HL-60/S4 treated with phorbol 12-myristate 13-acetate at 8.2 ng/mL for 4 days and 3 days (cell line): ENCODE results near the gene SDF4.
"Not testable (repeated sequence)": the region's sequence is repeated elsewhere in the genome, so short reads cannot be mapped to it uniquely, and the experiment has no call there.

ENCODE experiments used
- in situ Hi-C: fragments of 300-500 bp; cut with MboI; formaldehyde crosslinking; loops from 2 replicates; pipeline ENCODE4 v1.15.0; 2022; ENCODE audit warnings: low sequenced_read_pairs

SDF4 gene

DNA sequence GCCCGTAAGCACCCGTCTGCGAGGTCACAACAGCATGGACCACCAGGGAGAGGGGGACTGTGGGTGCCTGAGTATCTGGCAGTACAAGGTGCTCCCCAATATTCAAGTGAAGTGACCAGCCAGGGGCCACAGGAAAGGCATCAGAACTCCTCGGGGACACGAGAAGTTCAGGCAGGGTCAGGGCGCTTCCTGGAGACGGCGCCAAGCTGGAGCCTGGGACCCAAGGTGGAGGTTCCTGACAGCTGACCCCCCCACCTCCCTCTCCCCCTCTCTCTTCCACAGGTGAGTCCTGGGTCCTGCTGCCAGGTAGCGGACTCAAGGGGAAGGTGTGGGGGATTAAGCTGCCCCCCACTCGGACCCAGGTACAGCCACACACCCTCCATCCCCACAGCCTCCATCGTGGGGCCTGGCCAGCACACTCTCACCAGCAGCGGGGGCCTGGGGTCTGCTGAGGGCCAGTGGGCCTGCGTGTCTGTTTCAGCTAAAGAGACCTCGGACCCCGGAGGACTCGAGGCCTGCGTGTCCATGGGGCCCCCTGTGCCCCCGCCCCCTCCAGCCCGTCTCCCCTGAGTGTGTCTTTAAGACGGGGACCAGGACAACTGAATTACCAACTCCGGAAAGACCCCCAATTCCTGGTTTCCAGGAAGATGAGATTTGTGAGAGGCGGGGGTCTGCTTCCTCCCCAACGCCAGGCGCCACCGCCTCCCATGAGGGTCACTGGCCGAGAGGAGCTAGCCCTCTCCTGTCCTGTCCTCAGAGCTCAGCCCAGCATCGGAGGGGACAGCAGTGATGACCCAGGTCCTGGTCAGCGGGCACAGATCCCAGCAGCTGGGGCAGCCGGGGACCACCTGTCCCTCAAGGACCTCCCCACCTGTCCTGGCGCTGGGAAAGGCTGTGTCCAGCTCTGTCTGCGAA is 31.6 kb downstream of the SDF4 start:
- in situ Hi-C loops = no loop called here

DNA sequence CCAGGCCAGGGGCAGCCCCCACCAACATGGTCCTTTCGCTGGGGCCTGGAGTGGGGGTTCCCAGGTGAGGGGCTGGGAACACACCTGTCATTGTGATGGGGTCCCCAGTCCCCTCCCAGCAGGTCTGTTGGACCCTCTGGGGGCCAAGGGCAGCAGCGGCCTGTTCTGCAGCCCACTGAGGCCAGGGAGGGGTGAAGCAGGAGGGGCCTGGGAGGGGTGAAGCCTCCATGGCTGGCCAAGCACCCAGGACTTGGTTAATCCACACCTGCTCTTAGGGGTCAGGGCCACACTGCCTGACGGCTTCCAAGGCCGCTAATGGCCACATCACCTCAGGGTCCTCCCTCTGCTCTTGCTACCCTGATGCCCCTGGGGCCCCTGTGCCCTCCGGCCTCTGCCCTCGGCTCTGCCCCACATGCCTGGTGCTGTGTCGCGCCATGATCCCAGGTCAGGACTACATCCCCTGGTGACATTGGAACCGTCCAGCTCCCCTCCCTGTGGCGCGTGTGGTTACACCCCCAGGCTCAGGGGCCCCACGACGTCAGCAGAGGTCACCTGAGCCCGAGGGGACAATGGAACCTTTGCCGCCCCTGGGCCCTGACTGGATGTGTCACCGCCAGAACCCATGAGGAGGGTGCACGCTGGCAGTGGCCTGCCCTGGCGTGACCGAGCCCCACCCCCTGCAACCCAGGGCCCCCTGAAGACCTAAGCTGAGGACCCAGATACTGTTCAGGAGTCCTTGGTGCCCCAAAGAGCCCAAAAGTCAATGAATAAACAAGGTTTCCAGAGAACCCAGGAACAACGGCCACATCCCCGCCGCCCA is 32.5 kb downstream of the SDF4 start:
- in situ Hi-C loops = no loop called here

DNA sequence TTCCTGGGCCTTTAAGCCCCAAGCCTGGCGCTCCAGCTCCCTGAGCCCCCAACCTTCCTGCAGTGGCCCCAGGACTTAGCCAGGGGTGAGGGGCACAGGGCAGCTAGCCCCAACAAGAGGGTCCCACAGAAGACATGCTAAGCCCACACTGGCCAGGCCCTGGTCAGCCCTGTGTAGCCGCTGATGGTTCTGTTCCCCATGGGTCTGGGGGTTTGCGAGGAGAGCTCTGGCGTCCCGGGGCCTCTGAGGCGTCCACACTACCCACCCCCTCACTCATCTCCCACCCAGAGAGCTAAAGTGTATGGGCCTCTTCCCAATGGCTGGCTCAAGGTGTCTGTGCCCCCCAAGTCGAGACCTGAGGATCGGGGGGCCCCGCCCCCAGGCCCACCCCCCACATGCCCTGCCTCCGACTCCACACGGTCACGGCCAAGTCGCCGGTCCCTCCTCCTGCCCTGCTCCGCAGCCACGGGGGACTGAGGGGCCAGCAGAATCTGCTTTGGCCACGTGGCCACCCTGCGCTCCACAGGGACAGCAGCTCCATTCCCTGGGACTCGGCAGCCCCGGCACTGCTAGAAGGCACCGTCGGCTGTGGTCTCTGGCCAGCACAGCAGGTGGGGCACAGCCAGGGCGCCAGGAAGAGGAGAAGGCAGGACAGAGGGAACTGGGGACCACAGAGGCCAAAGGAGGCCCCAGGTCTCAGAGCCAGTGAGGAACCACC is 33.2 kb downstream of the SDF4 start:
- in situ Hi-C loops = no loop called here

DNA sequence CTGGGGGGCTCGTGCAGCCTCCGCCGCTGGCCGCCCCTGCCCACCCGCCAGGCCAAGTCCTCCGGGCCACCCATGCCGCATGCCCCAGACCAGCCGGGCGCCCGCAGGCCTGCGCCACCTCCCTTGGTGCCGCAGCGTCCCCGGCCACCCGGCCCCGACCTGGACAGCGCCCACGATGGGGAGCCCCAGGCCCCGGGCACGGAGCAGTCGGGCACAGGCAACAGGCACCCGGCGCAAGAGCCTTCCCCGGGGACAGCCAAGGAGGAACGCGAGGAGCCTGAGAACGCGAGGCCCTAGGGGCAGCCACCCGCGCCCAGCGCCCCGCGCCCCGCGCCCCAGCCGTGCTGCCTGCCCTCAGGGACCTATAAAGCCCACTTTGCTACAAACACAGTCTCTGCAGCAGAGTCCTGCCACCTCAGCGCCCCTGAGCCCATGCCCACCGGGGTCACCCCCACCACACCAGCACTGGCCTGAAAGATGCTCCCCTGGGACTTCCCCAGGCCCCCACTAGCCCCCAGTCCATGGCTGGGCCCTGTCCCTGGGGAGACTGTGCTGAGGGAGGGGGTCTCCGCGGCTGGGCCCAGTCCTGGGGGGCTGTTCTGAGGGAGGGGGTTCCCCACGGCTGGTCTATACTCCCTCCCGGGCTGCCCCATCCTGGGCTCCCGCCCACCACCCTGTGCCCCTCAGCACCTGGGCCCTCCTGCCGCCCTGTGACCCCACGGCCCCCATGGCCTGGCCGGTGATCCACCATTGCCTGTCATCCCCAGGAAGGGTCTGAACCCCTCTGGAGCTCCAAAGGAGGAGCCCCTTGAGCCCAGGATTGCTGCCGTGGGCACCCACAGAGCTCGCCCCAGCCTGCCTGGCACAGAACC is 34.0 kb downstream of the SDF4 start:
- in situ Hi-C loops = no loop called here

DNA sequence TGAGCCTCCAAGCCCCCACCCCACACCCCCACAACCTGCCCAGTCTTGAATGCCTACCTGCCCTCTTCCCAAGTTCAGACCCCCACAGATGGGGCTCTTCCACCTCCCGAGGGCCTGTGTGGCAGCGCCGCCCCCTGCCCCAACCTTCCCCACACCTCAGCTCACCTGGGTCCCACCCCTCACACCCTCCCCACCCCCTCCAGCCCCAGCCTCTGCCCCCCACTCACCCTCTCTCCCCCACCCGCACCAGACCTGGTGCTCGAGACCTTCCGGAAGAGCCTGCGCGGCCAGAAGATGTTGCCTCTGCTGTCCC is 34.7 kb downstream of the SDF4 start:
- in situ Hi-C loops = no loop called here

DNA sequence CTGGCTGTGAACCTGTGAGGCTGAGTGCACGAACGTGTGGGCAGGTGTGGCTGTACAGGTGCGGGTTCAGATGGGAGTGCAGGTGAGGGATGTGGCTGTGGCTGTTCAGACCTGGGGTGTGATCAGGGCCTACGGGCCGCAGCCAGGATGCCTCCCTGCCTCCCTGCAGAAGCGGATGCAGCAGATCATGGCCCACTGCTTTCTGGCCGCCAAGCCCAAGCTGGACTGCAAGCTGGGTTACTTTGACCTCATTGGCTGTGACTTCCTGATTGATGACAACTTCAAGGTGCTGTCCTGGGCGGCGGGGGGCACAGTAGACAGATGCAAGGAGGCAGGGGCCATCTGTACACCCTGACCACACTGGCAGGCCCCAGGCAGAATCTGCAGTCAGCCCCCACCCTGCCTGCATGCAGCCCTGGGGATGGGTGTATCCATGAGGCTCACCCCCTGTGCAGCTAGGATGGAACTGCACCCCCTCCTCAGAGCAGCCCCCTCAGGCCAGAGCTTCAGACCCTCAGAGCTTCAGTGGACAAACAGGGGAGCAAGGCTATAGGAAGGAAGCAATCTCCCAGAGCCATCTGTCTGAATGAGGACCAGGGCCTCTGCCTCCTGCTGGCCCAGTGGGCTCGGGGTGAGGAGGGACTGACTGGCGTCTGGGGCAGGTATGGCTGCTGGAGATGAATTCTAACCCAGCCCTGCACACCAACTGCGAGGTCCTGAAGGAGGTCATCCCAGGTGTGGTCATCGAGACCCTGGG is 35.2 kb downstream of the SDF4 start:
- in situ Hi-C loops = no loop called here

DNA sequence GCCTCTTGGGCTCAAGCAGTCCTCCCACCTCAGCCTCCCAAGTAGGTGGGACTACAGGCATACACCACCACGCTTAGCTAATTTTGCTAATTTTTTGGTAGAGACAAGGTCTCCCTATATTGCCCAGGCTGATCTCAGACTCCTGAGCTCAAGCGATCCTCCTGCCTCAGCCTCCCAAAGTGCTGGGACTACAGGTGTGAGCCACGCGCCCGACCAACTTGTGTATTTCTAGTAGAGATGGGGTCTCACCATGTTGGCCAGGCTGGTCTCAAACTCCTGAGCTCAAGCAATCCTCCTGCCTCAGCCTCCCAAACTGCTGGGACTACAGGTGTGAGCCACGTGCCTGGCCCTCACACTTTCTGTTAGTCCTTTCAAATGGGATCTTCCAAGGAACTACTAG is 36.1 kb downstream of the SDF4 start:
- in situ Hi-C loops = not testable (repeated sequence)

DNA sequence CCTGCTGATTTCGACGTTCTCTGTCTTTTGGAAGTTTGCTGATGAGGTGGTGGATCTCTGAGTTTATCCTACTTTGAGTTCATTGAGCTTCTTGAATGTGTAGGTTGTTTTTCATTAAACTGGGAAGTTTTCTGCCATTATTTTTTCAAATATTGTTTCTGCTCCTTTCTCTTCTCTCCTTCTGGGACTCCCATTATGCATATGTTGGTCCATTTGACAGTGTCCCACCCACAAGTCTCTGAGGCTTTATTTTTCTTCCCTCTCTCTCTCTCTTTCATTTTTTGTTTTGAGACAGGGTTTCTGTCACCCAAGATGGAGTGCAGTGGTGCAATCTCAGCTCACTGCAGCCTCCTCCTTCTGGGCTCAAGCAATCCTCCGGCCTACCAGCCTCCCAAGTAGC is 37.1 kb downstream of the SDF4 start:
- in situ Hi-C loops = no loop called here

DNA sequence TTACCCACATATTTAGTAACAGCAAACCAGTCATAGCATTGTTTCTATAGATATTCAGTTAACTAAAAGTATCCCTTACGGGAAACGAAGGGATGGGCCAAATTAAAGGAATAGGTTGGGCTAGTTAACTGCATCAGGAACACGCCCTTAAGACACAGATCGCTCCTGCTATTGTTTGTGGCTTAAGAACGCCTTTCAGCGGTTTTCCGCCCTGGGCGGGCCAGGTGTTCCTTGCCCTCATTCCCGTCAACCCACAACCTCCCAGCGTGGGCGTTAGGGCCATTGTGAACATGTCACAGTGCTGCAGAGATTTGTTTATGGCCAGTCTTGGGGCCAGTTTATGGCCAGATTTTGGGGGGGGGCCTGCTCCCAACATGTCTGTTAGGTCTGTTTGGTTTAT is 40.1 kb downstream of the SDF4 start:
- in situ Hi-C loops = no loop called here

DNA sequence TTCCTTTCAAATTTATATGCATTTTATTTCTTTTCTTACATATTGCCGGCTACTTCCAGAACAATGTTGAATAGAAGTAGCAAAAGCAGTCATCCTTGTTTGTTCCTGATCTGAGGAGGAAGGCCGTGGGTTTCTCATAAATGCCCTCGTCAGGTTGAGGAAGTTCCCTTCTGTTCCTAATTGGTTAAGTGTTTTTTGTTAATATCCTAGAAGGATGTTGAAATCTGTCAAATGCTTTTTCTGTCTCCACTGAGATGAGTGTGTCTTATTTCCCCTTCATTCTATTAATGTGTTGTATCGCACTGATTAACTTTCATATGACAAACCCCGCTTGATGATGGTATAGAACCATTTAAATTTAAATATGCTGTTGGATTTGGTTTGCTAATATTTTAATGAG is 42.7 kb downstream of the SDF4 start:
- in situ Hi-C loops = no loop called here

DNA sequence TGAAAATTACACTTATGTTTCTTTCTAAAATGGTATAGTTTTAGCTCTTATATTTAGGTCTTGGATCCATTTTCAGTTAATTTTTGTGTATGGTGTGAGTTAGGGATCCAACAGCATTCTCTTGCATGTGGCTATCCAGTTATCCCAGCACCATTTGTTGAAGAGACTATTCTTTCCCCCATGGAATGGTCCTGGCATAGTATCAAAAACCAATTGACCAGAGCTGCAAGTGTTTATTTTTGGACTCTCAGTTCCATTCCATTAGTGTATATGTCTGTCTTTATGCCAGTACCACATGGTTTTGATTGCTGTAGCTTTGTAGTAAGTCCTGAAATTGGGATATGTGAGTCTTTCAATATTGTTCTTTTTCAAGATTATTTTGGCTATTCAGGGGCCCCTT is 43.9 kb downstream of the SDF4 start:
- in situ Hi-C loops = no loop called here

DNA sequence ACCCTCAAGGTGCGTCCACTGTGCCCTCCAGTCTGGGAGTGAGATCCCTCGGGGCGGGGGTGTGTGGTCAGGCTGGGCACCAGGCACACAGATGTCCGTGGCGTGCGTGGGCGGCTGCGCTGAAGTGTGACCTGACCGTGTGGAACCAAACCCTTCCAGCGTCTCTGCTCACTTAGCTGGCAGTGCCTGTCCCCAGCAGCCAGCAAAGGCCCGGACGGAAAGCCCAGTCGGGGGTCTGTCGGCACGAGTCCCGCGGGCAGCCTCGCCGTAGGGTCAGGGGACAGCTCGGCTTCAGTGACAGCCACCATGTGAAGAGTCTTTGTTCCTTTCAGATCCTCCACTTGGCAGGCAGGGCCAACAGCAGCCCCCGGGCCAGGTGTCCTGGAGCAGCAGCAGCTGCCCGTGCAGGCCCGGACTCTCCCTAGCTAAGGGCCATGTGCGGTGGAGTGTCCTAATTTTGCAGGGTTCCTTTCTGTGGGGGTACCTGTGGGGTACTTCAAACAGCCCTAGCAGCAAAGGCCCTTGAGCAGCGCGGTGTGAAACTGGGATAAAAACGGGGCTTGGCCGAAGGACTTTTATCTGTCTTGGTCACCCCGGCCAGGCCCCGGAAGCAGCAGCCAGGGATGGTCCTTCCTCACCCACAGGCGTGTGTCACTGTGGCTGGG is 46.6 kb downstream of the SDF4 start:
- in situ Hi-C loops = no loop called here

DNA sequence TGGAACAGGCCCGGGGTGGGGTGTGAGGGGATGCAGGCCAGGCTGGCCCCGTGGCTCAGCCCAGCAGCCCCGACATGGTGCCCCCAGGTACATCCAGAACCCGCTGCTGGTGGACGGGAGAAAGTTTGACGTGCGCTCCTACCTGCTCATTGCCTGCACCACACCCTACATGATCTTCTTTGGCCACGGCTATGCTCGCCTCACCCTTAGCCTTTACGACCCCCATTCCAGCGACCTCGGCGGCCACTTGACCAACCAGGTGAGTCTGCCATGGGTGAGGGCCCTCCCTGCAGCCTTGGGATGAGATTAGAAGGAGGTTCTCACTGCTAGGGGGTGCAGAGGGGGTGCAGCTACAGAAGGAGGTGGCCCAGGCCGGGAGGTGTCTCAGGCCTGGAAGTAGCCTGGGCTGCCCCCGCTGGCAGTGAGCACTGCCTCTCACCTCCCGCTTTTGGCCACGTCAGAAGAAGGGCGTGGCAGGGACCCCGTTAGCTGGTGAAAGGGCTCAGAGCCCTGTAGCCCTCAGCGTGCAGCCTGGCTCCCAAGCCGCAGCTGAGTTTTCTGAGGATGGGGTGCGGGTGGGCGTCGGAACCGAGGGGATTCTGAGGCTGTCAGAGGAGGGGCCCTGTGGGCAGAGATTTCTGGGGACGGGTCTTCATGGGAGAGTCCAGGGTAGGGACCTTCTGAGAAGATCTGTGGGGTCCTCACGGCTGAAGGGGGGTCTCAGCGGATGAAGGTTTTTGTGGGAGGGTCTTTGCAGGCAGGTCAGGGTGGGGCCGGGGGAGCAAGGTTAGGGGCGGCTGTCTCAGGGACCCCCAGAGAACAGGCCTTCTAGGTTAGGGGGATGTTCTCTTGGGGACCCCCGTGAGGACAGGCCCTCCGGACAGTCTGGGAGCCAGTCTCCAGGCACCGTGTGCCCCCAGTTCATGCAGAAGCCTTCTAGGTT is 47.7 kb downstream of the SDF4 start:
- in situ Hi-C loops = no loop called here

DNA sequence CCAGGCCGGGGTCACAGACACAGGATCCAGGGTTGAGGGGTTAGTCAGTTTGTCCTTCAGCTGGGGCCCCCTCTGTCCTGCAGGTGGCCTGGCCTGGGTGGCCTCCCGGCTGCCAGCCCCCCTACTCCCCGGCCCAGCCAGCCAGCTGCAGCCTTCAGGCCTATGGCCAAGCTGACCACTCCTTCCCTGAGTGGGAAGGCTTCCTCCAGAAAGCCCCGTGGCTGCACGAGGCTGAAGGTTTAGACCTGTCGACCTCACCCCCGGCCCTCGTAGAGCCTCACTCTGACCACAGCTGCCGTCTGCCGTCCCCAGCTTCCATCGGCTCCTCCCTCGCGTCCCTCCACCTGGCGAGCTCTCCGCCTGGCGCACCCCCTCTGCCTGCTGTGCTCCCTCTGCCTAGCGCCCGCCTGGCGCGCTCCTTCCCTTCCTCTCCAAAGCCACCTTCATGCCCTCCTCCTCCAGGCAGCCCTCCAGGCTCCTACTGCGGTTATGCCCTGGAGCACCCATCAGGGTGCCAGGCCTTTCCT is 48.5 kb downstream of the SDF4 start:
- in situ Hi-C loops = no loop called here

DNA sequence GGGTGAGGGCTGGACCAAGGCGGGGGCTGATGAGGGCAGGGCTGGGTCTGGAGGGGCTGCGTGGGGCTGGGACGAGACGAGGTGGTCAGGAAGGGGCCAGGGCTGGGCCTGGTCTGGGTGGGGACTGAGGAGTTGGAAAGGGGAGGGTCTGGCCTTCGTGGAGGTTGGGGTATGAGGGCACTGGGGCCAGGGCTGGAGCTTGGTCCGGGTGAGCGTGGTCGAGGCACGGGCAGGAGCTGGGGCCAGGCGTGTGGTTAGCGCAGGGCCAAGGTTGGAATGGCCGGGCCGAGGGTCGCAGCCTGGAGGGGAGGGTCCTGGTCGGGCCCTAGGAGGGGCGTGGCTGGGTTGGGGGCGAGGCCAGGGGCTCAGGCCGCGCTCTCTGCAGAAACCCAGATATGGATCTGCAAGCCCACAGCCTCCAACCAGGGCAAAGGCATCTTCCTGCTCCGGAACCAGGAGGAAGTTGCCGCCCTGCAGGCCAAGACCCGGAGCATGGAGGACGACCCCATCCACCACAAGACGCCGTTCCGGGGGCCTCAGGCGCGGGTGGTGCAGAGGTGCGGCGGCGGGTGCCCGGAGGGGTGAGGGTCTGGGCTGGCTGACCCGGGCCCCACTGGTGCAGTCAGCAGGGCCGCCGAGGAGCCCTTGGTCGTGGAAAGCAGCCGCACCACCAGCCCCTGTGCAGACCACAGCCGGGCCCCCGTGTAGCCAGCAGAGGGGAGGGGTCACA is 49.1 kb downstream of the SDF4 start:
- in situ Hi-C loops = no loop called here

DNA sequence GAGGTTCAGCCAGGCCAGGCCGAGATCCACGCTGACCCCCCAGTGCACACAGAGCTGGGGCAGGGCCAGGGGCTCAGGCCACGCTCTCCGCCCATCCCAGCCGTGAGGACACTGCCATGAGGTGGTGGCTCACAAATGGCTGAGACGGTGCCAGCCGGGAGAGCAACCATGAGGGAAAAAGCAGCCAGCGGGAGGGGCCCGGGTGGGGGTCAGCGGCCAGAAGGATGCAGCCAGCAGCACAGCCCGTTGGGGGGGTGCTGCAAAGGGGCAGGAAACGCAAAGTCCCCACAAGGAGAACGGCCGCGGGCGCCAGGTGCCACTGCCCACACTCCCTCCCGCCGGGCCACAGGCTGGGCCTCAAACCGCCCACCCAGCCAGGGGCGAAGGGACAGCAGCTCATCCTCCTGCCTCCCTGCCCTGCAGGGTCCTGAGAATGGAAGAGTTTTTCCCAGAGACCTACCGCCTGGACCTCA is 49.8 kb downstream of the SDF4 start:
- in situ Hi-C loops = no loop called here
